Transverse colon (tissue), 4 donors: ENCODE measurements around the gene RAPGEF6. TPM values are rescaled to one million over a fixed set of nuclear protein-coding genes. Genes with fewer than 3 reads are reported as not detected.
"Not testable (repeated sequence)": the region's sequence is repeated elsewhere in the genome, so short reads cannot be mapped to it uniquely, and the experiment has no call there.

Experiments used
- DNase-seq: peaks from one replicate; pipeline ENCODE4 v3.0.0-alpha.2; 2019
- H3K27ac ChIP-seq, 4 donors: fragments of 200-600 bp; sonication (generic); 2 replicates each; pipeline ENCODE4 v1.5.1; 2016 to 2018; ENCODE audit warnings: inconsistent platforms in 4 of 4
- H3K27me3 ChIP-seq: fragments of 200-600 bp; sonication (generic); 2 replicates; pipeline ENCODE4 v1.5.1; 2017; ENCODE audit warnings: inconsistent platforms
- H3K36me3 ChIP-seq, 4 donors: fragments of 200-600 bp; sonication (generic); 2 replicates each; pipeline ENCODE4 v1.5.1; 2017 to 2019; ENCODE audit warnings: inconsistent platforms in 4 of 4
- H3K4me1 ChIP-seq, 4 donors: fragments of 200-600 bp; sonication (generic); 2 replicates each; pipeline ENCODE4 v1.5.1; 2017 to 2020; ENCODE audit warnings: inconsistent platforms in 4 of 4
- H3K4me3 ChIP-seq, 4 donors: fragments of 200-600 bp; sonication (generic); 1 replicate in 1 of 4; 2 replicates in 3 of 4; pipeline versions ENCODE4 v1.5.1 to v1.6.1; 2017 to 2019; ENCODE audit warnings: inconsistent platforms in 4 of 4
- H3K9me3 ChIP-seq, 2 donors: fragments of 200-600 bp; sonication (generic); 2 replicates each; pipeline ENCODE4 v1.5.1; 2017 to 2019; ENCODE audit warnings: inconsistent platforms in 2 of 2
- CTCF ChIP-seq, 5 experiments: fragments of 200-600 bp in 3 of 5; fragments of 450-650 bp in 2 of 5; sonication (generic) in 3 of 5; IDR thresholded peaks; 1 replicate in 2 of 5; 2 replicates in 3 of 5; pipeline ENCODE4 v1.5.1; 2016 to 2017; ENCODE audit warnings: antibody characterized with exemption in 5 of 5, inconsistent platforms in 3 of 5, mild to moderate bottlenecking in 2 of 5, moderate library complexity in 1 of 5
- EP300 ChIP-seq: sonication (generic); formaldehyde crosslinking; IDR thresholded peaks from one replicate; pipeline ENCODE4 v1.6.1; 2017; ENCODE audit warnings: antibody characterized with exemption, low read depth
- POLR2A ChIP-seq: fragments of 450-650 bp; IDR thresholded peaks from one replicate; pipeline ENCODE4 v1.6.1; 2016; ENCODE audit warnings: antibody characterized with exemption, mild to moderate bottlenecking, moderate library complexity
- POLR2AphosphoS5 ChIP-seq, 3 donors: sonication (generic); formaldehyde crosslinking; IDR thresholded peaks; one replicate each; pipeline ENCODE4 v1.6.1; 2016; ENCODE audit warnings: antibody characterized with exemption in 3 of 3
- WGBS, 2 donors: methylation state at CpG; one replicate each; pipeline ENCODE4 v1.1.5; 2018; ENCODE audit warnings: low coverage in 1 of 2; 5-methylcytosine and 5-hydroxymethylcytosine counted together
- in situ Hi-C, 4 donors: fragments of 200-750 bp; cut with MboI; loops; one replicate each; pipeline versions ENCODE4 v1.15.0 to v1.15.1; 2017; ENCODE audit warnings: low sequenced_read_pairs in 3 of 4, low pct_ligation_motif_present in 1 of 4, low pct_unique_long_range_greater_than_20kb in 1 of 4
- intact Hi-C: fragments of 100-400 bp; cut with DNase I; formaldehyde crosslinking; loops from one replicate; pipeline ENCODE4 v1.15.1; 2023; ENCODE audit warnings: low total_unique reads
- total RNA-seq, 4 donors: library from RNA; depleted of rRNA; stranded (reverse); fragments of >200 nt; gene quantifications; one replicate each; pipeline ENCODE4 v1.1.0, GENCODE V29; 2016

The RAPGEF6 gene
- total RNA-seq, 4 donors from 2014 or later, result 21.3 to 40.3 (median 35.9) TPM

GRCh38 chr5:131605086-131605485 lies 29.9 kb downstream of the RAPGEF6 start:
- WGBS, 2 donors, result 90 to 93% methylated on average over 2 of the region's 2 CpGs
- in situ Hi-C loops (no loop called here), intact Hi-C loops (no loop called here)
- Histone ChIP-seq H3K4me3 (no peak overlapping the region), H3K9me3 (no peaks in the 10 kb centered on the region), H3K27me3 (no peaks in the 10 kb centered on the region), H3K27ac (no peak overlapping the region), H3K4me1 (peaks cover 0 to 10% (median 2%) of the 10 kb centered on the region in 4 donors), H3K36me3 (peaks cover 0 to 14% (median 0%) of the 10 kb centered on the region in 4 donors)
- TF ChIP-seq POLR2AphosphoS5 (IDR thresholded peaks at IDR 0.05) (no peak), EP300 (no peak), CTCF (IDR thresholded peaks at IDR 0.05) (no peak), POLR2A (no peak)
- no peak for DNase-seq

GRCh38 chr5:131595088-131596033 lies 39.7 kb downstream of the RAPGEF6 start:
- H3K27me3 ChIP-seq, result no peaks in the 10 kb centered on the region
- H3K27ac ChIP-seq, result no peak overlapping the region
- H3K4me1 ChIP-seq, result peaks cover 0 to 12% (median 8%) of the 10 kb centered on the region in 4 donors
- intact Hi-C loops, result no loop called here
- DNase-seq, result no peak
- H3K9me3 ChIP-seq, result no peaks in the 10 kb centered on the region
- TF ChIP-seq EP300, result no peak
- TF ChIP-seq CTCF (IDR thresholded peaks at IDR 0.05), result no peak
- TF ChIP-seq POLR2AphosphoS5 (IDR thresholded peaks at IDR 0.05), result no peak
- TF ChIP-seq POLR2A, result no peak
- H3K36me3 ChIP-seq, result no peaks in the 10 kb centered on the region
- H3K4me3 ChIP-seq, result no peak overlapping the region
- 87 to 90% methylated on average over 7 to 8 of the region's 8 CpGs for WGBS, 2 donors
- in situ Hi-C loops, result loop anchor here in 3 of 4 donors (10.0 kb wide), 1 partner anchor 409 kb away; no protein-coding TSS in a partner anchor

- Histone ChIP-seq H3K27ac (no peak overlapping the region), H3K4me3 (no peak overlapping the region), H3K9me3 (no peaks in the 10 kb centered on the region), H3K27me3 (no peaks in the 10 kb centered on the region), H3K4me1 (peaks cover 3 to 17% (median 8%) of the 10 kb centered on the region in 4 donors), H3K36me3 (no peaks in the 10 kb centered on the region)
- intact Hi-C loops, result no loop called here
- DNase-seq, result no peak
- in situ Hi-C loops, result loop anchor here (5.0 to 10.0 kb wide), 2 partner anchors 411 to 413 kb away; no protein-coding TSS in a partner anchor
- 92% methylated on average over 2 of the region's 2 CpGs; no CpG with 5 or more reads in 1 of the 2 donors for WGBS, 2 donors
- TF ChIP-seq POLR2A (no peak), POLR2AphosphoS5 (IDR thresholded peaks at IDR 0.05) (no peak), CTCF (IDR thresholded peaks at IDR 0.05) (no peak), EP300 (no peak)
Observed at GRCh38 chr5:131593921-131594320, 41.1 kb downstream of the RAPGEF6 start.

GRCh38 chr5:131593436-131593835 lies 41.6 kb downstream of the RAPGEF6 start:
- H3K27ac ChIP-seq, H3K27me3 ChIP-seq, H3K36me3 ChIP-seq, H3K9me3 ChIP-seq, H3K4me3 ChIP-seq, intact Hi-C loops, DNase-seq: not testable (repeated sequence)
- in situ Hi-C loops, result loop anchor here (5.0 to 10.0 kb wide), 2 partner anchors 411 to 414 kb away; no protein-coding TSS in a partner anchor
- peaks cover 4 to 18% (median 8%) of the 10 kb centered on the region in 4 donors for H3K4me1 ChIP-seq
- 80 to 100% methylated on average over 1 to 2 of the region's 2 CpGs for WGBS, 2 donors
